Measurements from ENCODE around the gene KSR2. TPM values are rescaled to one million over a fixed set of nuclear protein-coding genes. Genes with fewer than 3 reads are reported as not detected.

Gene KSR2
- total and polyA plus RNA-seq, 2 of the 13 experiments (the other 11 are each of a cell fraction or from before 2014, with no cell fraction given), result 0.02 TPM; not detected in 1

DNA sequence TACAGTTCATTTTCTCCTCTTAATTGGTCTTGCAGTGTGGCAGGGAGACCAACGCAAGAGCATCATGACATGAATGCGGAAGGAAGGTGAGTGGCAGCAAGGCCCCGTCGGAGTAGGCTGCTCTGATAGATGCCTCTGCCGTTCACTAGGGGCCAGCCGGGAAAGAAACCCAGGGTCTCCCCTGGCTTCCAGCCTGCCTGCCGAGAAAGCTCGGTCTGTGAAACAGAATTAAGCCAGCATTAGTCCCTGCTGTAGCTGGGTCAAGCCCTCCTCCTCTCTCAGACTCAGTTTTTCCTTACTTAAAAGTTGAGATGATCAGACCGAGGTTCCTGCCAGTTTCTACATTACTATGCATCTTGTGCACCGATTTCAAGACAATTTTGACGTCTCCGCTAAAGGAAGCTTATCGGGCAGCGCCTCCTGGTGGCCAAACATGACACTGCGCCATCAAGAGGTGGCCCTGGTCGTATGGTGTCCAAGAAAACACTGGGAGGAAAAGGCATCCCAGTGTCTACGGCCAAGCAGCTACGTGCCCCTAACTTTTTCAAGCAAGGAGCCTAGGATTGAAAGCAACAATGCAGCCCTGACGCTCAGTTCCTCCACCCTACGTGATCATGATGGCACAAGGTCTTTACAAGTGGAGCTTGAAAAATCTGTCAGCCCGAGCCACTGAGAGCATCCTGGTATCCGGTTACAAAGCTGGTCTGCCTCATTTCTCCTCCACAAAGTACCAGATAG, 131.6 kb downstream of the KSR2 start (continued):
- TF ChIP-seq, protein P1, sequence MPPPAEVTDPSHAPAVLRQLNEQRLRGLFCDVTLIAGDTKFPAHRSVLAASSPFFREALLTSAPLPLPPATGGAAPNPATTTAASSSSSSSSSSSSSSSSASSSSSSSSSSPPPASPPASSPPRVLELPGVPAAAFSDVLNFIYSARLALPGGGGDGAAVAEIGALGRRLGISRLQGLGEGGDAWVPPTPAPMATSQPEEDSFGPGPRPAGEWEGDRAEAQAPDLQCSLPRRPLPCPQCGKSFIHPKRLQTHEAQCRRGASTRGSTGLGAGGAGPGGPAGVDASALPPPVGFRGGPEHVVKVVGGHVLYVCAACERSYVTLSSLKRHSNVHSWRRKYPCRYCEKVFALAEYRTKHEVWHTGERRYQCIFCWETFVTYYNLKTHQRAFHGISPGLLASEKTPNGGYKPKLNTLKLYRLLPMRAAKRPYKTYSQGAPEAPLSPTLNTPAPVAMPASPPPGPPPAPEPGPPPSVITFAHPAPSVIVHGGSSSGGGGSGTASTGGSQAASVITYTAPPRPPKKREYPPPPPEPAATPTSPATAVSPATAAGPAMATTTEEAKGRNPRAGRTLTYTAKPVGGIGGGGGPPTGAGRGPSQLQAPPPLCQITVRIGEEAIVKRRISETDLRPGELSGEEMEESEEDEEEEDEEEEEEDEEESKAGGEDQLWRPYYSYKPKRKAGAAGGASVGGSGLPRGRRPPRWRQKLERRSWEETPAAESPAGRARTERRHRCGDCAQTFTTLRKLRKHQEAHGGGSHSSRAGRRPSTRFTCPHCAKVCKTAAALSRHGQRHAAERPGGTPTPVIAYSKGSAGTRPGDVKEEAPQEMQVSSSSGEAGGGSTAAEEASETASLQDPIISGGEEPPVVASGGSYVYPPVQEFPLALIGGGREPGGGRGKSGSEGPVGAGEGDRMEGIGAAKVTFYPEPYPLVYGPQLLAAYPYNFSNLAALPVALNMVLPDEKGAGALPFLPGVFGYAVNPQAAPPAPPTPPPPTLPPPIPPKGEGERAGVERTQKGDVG (CRISPR knock-in tag; IDR thresholded peaks at IDR 0.05; ENCODE audit: borderline replicate concordance), result no peak
- no peak for TF ChIP-seq PTBP1 (IDR thresholded peaks at IDR 0.05; ENCODE audit: low read depth, low read length, poor library complexity, severe bottlenecking)
- no peak for TF ChIP-seq KMT2B (CRISPR knock-in tag; IDR thresholded peaks at IDR 0.05)
- no peak for TF ChIP-seq ZBTB43 (CRISPR knock-in tag; conservative IDR thresholded peaks at IDR 0.05)
- no peak for TF ChIP-seq ZNF615 (CRISPR knock-in tag; IDR thresholded peaks at IDR 0.05; ENCODE audit: borderline replicate concordance)
- TF ChIP-seq FOXA1 (IDR thresholded peaks at IDR 0.05), result no peak
- TF ChIP-seq FOXA1 (CRISPR knock-in tag; IDR thresholded peaks at IDR 0.05), result no peak
- TF ChIP-seq STAG1 (CRISPR knock-in tag; IDR thresholded peaks at IDR 0.05), result peak; percentile 94
- TF ChIP-seq ZNF558 (CRISPR knock-in tag; IDR thresholded peaks at IDR 0.05; ENCODE audit: borderline replicate concordance), result no peak
- TF ChIP-seq ZMYM3 (CRISPR knock-in tag; IDR thresholded peaks at IDR 0.05), result no peak
- no peak for TF ChIP-seq ZNF235 (CRISPR knock-in tag; IDR thresholded peaks at IDR 0.05; ENCODE audit: borderline replicate concordance)
- no peak for TF ChIP-seq ZSCAN9 (CRISPR knock-in tag; IDR thresholded peaks at IDR 0.05; ENCODE audit: borderline replicate concordance)
- TF ChIP-seq SRSF4 (IDR thresholded peaks at IDR 0.05; ENCODE audit: low read depth, low read length, poor library complexity, severe bottlenecking), result no peak
- TF ChIP-seq PCBP2 (optimal IDR thresholded peaks at IDR 0.05; ENCODE audit: low read depth, low read length, poor library complexity, severe bottlenecking), result no peak
- TF ChIP-seq, protein P2, sequence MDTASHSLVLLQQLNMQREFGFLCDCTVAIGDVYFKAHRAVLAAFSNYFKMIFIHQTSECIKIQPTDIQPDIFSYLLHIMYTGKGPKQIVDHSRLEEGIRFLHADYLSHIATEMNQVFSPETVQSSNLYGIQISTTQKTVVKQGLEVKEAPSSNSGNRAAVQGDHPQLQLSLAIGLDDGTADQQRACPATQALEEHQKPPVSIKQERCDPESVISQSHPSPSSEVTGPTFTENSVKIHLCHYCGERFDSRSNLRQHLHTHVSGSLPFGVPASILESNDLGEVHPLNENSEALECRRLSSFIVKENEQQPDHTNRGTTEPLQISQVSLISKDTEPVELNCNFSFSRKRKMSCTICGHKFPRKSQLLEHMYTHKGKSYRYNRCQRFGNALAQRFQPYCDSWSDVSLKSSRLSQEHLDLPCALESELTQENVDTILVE (CRISPR knock-in tag; IDR thresholded peaks at IDR 0.05), result no peak
- no peak for TF ChIP-seq ZNF7 (CRISPR knock-in tag; IDR thresholded peaks at IDR 0.05)
- TF ChIP-seq AHR (CRISPR knock-in tag; IDR thresholded peaks at IDR 0.05), result no peak
- TF ChIP-seq LCORL (IDR thresholded peaks at IDR 0.05), result no peak
- no peak for TF ChIP-seq LCORL (CRISPR knock-in tag; IDR thresholded peaks at IDR 0.05)
- peak; percentile 75 for TF ChIP-seq RAD21 (CRISPR knock-in tag; IDR thresholded peaks at IDR 0.05)
- no peak for TF ChIP-seq ZNF446 (CRISPR knock-in tag; IDR thresholded peaks at IDR 0.05)
- no peak for TF ChIP-seq TCF7L2 (IDR thresholded peaks at IDR 0.05; ENCODE audit: low read depth, low read length)
- TF ChIP-seq ZNF362 (CRISPR knock-in tag; IDR thresholded peaks at IDR 0.05; ENCODE audit: borderline replicate concordance), result no peak
- no peak for TF ChIP-seq REXO4 (CRISPR knock-in tag; IDR thresholded peaks at IDR 0.05; ENCODE audit: borderline replicate concordance)

Measured in HepG2 (cell line).